HG02588 (cell line): ENCODE measurements around the gene NUP58.

ENCODE experiments used
- ATAC-seq: cut with Tn5 transposase; IDR thresholded peaks from one replicate; pipeline ENCODE4 v1.9.1; 2021; ENCODE audit warnings: mild to moderate bottlenecking, moderate library complexity; ENCODE audit not compliant: unreplicated experiment

The NUP58 gene, protein sequence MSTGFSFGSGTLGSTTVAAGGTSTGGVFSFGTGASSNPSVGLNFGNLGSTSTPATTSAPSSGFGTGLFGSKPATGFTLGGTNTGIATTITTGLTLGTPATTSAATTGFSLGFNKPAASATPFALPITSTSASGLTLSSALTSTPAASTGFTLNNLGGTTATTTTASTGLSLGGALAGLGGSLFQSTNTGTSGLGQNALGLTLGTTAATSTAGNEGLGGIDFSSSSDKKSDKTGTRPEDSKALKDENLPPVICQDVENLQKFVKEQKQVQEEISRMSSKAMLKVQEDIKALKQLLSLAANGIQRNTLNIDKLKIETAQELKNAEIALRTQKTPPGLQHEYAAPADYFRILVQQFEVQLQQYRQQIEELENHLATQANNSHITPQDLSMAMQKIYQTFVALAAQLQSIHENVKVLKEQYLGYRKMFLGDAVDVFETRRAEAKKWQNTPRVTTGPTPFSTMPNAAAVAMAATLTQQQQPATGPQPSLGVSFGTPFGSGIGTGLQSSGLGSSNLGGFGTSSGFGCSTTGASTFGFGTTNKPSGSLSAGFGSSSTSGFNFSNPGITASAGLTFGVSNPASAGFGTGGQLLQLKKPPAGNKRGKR

DNA sequence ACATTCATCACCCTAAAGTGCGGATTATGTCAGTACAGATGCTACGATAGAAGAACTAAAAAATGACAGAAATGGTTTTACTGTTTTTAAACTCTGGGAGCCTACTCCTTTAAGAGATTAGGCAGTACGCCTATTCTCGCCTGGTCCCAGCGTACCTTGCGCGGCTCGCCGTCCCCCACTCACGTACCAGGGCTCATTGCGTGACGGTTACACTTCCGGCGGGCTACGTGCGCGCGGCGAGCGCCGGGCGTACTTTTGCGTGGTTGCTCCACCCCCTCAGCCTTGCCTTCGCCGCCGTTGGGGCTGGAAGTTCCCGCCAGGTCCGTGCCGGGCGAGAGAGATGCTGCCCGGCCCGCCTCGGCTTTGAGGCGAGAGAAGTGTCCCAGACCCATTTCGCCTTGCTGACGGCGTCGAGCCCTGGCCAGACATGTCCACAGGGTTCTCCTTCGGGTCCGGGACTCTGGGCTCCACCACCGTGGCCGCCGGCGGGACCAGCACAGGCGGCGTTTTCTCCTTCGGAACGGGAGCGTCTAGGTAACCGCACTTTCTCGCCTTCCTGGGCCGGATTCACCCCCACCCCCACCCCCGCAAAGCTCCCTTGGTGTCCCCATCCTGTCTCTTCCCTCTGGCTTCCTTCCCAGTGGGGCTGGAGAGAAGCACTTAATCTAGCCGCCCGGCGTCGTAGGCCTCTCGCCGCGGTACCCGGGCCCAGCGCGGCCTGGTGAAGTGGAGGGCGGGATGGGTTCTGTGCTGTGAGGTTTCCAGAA is at the start of gene NUP58:
Gene NUP58, plus strand, starts transcription at position 279 of the 767 bp plus-strand sequence. Its CDS starts 149 bp downstream, at position 428.
- peak; percentile 98 for ATAC-seq

DNA sequence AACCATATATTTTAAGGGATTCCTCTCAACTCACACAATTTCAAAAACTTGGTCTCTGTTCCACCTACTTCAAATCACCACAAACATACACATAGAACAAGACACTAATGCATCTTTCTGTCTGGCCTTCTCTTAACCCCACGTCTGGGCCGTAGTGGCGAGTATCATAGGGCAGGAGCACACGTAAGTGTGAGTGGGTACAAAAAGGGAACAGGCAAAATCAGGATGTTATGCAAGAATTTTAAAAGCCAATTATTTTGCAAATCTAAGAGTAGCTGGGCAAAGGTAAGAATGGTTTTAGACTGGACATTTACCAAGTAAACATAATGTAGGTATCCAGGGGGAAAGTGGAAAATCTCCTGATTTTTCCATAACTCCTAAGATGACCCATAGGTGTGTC is 49.2 kb upstream of the NUP58 start:
- ATAC-seq, result no peak

DNA sequence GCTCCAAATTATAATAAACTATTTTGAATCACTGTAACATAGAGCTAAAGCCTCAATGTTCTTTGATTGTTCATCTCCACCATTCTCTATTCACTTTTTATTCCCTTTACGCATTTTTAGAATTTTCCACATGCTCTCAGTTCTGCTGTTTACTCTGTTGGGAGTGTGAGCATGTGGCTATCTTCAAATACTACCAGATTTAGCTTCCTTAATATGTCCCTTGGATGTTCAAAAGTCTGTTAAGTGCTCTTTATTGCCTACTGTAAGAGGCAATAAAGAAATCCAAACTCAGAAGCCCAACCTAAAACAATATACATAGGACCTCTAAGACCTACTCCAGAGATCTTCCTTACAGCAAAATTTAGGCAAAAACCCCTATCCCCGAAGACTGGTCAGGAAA is 48.7 kb upstream of the NUP58 start:
- ATAC-seq, result no peak

DNA sequence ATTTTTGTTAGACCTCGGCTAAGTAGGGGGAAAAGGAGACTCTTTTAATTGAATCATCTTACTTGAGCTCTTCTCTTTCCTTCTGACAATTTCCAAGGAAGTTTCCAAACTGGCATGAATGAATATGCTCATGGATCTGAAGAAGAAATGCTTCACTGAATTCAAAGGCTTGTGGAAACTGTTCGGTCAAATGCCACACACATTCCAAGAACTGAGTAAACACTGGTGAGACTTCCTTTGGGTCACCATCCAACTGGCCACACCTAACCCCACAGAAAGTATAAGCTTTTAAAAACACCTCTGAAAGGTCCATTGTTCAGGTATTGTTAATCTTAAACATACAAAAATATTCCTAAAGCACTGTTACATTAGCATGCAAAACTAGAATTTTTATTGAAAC is 47.7 kb upstream of the NUP58 start:
- ATAC-seq, result no peak

DNA sequence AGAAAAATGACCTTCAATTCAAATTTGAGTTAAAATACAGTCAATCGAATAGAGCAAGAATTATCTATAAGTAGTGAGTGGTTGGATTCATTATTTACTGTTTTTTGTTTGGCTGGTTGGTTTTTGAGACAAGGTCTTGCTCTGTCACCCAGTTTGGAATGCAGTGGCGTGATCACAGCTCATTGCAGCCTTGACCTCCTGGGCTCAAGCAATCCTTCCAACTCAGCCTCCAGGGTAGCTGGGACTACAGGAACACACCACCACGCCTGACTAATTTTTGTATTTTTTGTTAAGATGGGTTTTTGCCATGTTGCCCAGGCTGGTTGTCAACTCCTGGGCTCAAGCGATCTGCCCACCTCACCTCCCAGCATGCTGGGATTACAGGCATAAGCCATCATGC is 39.2 kb upstream of the NUP58 start:
- no peak for ATAC-seq

DNA sequence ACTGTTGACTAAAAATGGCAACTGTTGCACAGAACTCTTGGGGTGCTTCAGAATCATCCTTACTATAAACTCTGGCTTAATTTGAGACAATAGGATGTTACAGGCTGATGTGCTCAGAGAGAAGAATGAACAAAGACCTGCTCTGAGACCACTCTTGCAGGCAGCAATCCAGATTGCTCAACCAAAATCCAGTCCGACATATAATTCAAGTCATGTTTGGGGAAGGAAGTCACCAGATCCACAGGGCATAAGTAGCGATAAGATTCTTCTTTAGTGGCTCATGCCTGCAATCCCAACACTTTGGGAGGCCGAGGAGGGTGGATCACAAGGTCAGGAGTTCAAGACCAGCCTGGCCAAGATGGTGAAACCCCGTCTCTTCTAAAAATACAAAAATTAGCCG is 34.7 kb upstream of the NUP58 start:
- no peak for ATAC-seq

DNA sequence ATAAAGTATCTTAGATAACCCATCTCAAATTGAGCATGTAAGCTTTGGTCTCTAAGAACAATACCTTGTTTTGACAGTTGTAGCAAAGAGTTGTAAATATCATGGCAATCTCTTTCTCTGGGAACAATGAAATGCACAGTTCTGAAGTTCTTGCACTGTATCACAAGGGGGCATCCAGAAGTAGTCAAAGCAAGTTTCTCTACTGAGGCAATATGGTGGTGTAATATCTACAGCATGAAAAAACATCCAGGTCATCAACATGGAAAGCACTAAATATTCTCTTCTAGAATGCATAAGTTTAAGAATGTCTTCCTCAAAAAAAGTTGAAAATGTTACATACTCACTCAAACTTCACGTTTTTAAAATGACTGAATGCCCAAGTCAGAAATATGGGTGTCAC is 33.7 kb upstream of the NUP58 start:
- ATAC-seq, result no peak

DNA sequence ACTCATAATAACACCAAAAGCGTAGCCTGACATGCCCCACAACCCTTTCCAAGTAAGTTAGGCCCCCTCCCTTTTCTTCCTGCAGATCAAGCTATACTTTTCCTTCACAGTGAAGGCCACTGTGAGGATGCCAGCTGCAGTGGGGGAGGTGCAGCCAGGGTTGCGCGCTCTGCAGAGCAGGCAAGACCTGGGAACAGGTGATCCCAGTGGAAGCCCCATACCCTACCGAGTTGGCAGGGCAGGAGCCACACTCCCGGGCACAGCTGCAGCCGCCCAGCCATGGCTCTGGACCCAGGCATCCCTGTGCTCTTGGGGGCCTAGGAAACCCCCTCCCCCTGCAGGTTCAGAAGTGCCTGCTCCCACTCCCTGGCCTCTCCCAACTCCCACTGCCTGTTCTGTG is 32.9 kb upstream of the NUP58 start:
- no peak for ATAC-seq

DNA sequence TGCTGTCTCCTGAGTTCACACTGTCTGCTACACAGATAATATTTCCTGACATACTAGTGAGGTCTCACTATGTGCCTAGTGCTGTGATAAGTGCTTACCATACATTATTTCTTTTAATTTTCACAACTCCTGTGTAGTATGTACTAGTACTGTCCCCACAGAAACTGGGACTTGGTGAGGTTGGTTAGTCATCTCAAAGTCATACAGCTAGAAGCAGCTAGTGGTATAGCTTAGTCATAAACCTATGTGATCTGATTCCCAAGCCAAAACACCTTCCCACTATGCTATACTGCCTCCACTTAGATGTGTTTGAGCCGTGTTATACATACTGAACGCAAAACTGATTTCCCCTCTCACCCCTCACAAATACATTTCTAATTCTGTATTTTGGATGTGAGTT is 24.7 kb upstream of the NUP58 start:
- ATAC-seq, result no peak

DNA sequence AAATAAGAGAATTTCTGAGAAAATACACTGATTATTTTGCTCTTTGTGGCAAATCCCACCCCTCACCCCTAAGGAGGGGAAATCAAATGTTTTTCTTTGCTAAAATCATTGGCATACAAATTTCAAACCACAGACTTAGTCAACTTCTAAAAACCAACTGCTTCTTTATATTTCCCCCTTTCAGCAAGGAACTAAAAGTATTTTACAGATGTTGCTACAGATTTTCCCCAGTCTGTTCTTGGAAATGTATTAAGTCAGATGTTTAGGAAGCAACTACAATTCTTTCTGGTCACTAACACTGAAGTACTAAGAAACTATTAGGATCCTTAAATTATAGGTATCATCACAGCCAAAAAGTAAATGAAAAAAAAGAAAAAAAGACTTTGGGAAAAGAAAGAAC is 21.0 kb upstream of the NUP58 start:
- ATAC-seq, result no peak

DNA sequence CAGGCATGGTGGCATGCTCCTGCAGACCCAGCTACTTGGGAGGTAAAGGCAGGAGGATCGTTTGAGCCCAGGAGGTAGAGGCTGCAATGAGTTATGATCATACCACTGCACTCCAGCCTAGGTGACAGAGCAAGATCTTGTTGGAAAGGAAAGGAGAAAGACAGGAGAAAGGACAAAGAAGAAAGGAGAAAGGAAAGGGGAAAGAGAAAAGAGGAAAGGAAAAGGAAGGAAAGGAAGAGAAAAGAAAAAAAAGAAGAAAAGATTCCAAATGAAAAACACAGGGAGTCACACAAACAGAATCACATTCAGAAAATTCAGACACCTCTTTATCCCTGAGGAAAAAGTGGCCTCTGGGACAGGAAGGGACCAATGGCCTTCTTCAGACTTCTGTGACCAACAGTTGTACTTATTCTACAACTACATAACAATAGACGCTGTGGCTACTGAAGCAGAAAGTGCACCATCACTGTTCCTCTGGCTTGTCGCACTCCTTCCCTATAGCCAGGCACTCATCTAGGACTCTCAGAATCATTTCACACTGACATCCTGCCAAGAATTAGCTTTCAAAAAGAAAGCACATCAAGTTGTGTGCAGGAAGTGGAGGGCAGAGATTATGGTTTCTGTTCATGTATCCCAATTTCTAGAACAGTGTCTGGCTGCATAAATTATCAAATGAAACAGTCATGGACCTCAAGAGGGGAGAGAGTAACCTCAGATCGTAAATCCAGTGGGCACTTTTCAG is 20.1 kb upstream of the NUP58 start:
- peak; percentile 64 for ATAC-seq

DNA sequence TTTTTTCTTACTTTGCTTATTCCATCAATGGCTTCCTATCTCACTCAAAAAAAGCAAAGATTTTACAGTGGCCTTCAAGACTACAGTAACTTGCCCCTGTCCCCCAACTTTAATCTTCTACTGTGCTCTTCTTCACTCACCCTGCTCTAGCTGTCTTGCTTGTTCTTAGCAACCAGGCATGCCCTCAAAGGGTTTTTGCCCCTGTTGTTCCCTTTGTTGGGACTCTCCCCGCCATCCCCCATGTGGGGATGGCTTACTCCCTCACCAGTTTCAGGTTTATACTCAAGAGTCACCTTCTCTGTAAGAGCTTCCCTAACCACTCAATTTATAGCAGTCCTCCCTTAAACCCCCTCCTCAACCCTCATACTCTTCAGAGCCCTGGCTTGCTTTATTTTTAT is 19.5 kb upstream of the NUP58 start:
- ATAC-seq, result peak; percentile 33

DNA sequence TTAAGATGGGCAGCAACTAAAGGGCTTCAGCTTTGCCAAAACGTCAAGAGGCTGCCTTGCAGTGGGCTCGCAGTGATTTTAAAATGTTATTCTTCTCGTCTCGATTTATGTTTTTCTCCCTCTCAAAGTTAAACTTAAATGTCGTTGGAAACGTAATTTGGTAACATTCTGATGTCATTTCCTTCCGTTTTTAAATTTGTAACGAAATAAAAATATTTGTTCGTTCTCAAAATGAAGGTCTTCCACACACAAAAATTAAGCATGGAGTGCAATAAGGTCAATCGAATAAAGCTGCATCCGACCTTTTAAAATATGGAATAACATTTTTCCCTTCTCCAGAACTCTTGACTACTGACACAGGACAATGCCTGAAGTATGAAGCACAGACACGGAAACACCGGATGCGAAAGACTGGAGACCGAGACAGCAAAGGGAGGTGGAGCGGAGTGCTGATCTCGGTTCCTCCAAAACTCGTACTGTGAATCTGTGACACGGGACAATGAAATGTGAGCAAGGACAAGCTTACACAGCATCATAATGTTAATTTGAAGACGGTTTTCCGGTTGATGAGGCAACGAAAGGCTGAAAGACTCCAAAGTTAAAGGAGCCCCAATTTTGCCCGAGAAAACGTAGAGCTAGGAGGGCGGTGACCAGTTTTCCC is 15.0 kb upstream of the NUP58 start:
- no peak for ATAC-seq

DNA sequence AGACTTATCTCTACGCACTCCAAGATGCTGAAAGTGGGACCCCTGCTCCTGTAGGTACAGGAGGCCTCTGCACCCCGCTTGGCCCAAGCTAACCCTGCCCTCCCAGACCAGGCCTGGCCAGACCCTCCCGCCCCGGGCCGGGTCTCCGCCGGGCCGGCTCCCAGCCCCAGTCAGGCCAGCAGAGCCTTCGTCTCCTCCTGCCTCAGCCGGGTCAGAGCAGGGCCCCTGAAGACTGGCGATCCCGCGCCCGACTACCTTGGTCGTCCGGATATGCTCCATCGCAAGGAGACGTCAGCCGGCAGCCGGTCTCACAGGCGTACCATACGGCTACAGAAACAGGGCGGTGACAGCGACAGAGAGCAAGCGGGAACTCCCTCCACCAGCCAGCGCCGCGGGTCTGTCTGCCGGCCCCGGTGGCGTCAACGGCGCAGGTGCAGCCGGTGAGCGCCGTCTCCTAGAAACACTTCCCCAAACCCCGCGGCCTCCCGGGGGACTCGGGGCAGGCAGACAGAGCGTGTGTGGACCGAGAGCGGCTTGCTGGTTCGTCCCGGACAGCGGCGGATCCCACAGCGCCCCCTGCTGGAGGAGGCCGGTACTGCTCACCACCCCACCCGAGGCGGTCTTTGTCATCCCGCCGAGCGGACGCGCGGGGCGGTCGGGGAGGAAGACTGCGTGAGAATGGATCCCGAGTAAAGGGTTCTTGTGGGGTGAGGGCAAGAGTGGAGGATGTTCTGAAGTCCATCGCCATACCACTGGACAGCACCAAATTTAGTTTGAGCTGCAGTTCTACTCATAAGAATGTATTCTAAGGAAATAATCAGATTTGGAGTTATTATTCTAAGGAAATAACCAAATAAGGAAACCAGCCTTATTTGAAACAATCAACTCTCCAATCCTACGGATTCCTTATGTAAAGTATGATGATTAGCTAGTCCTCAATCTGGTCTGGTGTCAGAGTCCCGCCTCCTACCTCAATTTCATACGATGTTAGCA is 14.2 kb upstream of the NUP58 start, which contains the start of gene MTMR6:
Gene MTMR6, minus strand, starts transcription at position 520 of the 993 bp plus-strand sequence. Its CDS starts 241 bp downstream, at position 279.
- ATAC-seq, result peak; percentile 99

DNA sequence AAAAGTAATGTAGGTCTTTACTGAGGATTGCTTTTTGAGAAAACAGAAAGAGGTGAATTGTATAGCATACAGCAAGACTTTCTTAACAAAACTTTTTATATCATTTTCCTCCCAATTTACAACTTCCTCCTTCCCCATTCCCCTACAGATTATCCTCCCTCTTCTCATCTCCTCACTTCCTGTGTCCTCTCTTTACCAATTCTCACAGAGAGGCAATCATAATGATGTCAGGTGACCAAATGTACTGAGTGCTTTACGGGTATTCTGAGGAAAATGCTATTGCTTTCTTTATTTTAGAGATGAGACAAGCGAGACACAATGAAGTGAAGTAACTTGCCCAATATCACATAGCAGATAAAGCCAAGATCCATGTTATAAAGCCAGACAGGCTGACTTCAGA is 12.5 kb upstream of the NUP58 start:
- ATAC-seq, result no peak

DNA sequence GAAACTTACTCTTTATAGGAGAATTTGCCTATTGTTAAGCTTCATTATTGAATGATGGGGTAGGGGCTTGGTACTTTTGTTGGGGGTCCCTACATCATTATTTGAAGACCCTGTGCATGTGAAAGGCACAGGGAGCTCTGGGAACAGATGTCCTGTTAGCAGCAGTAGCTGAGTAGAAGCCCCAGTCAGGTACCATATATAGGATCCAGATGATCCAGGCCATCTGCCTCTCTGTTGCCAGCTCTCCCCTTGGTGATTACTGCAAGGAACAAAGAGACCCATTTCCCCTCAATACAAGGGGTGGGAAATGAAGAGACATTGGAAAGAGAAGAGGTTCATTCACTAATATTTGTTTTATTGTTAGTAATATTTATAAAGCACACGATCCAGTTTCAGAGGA is 9.7 kb upstream of the NUP58 start:
- no peak for ATAC-seq

DNA sequence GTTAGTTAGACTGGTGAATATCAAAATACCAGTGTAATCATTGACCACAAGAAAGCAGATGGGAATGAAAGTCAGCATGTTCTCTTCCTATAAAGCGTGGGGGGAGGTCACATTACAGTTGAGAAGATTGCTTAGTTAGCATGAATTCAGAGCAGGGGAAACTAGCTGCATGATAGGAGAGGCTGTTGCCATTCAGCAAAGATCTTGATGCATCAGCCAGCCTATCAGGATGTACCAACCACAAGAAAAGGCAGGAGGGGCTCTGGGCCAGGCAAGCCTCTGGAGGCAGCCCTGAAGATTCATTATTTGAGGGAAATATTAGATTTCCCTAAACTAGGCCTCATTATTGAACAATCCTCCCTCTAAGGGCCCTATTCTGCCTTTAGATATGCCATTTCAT is 9.1 kb upstream of the NUP58 start:
- ATAC-seq, result no peak

DNA sequence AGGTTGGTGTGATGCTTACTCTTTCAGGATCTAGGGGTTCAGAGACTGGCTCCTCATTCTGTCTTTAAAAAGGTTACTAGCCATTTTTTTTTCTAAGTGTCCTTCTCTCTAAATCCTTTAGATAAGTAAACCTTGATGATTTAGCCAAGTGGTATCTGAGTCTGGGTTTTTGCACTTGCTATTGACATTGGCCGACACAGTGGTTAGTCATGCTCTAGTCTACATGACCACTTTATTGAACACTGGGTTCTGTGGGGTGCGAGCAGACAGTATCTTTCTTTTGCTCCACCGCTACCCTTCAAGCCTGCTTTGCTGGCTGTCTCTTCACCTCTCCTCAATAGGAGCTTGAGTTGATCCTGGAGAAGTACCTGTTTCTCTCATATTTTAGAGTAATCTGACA is 6.2 kb upstream of the NUP58 start:
- no peak for ATAC-seq

DNA sequence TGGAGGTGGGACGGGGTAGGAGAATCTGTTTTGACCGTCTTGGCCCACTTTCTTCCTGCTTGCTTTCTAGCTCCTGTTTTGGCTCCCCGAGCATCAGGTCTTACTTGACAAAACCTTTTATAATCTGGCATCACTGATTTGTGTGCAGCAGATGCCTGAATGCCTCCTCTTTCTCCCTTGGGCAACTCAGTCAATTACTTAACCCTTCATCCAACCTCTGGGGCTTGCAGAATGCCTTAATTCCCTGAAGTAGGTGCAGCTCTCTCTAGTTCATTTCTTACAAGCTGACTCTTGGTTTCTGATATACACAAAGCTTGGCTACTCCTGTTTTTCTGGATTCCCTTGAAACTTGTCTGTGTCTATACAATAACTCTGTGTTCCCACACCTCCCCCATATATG is 5.7 kb upstream of the NUP58 start:
- no peak for ATAC-seq
